PC-3 (cell line): ENCODE measurements around the gene USO1. TPM values are rescaled to one million over a fixed set of nuclear protein-coding genes. Genes with fewer than 3 reads are reported as not detected.

Source experiments
- ATAC-seq: fragments of 200-7000 bp; cut with Tn5 transposase; 2 replicates; pipeline ENCODE4 v1.9.1; 2020; ENCODE audit warnings: mild to moderate bottlenecking, moderate library complexity
- BruUV-seq: library from RNA; stranded (reverse); fragments of 400-500 nt; replicated peaks from 2 replicates; lab custom pipeline; 2021; lab: Mats Ljungman, UMichigan
- CTCF ChIA-PET: fragments of 300-600 bp; sonication (Branson Sonifier 250); formaldehyde crosslinking; loops from one replicate; lab custom pipeline; 2022; ENCODE audit warnings: antibody characterized with exemption; lab: Charles Lee
- POLR2A ChIA-PET: fragments of 300-600 bp; sonication (Branson Sonifier 250); formaldehyde crosslinking; loops from one replicate; lab custom pipeline; 2022; ENCODE audit warnings: antibody characterized with exemption; ENCODE audit not compliant: unreplicated experiment; lab: Charles Lee
- DNase-seq: peaks from one replicate; pipeline ENCODE4 v3.0.0-alpha.2; 2015
- H2AFZ ChIP-seq: fragments of 300-600 bp; sonication (generic); 2 replicates; pipeline ENCODE4 v1.6.0; 2016; ENCODE audit warnings: antibody characterized with exemption, low read length
- H3F3A ChIP-seq: fragments of 300-600 bp; sonication (generic); one replicate; pipeline ENCODE4 v1.6.0; 2017; ENCODE audit warnings: antibody characterized with exemption, low read length, control low read depth, mild to moderate bottlenecking; ENCODE audit not compliant: unreplicated experiment
- H3K27ac ChIP-seq: fragments of 300-600 bp; sonication (generic); 2 replicates; pipeline ENCODE4 v1.5.1; 2016; ENCODE audit warnings: mild to moderate bottlenecking, low read length
- H3K27me3 ChIP-seq: fragments of 300-600 bp; sonication (generic); 2 replicates; pipeline ENCODE4 v1.6.1; 2016; ENCODE audit warnings: low read length, mixed read lengths
- H3K36me3 ChIP-seq: fragments of 300-600 bp; sonication (generic); 2 replicates; pipeline ENCODE4 v1.6.1; 2016; ENCODE audit warnings: low read depth, mixed run types, low read length, mixed read lengths
- H3K4me1 ChIP-seq: fragments of 300-600 bp; sonication (generic); 2 replicates; pipeline ENCODE4 v1.5.1; 2016; ENCODE audit warnings: low read length; ENCODE audit not compliant: insufficient read depth
- H3K4me2 ChIP-seq: fragments of 300-600 bp; sonication (generic); 2 replicates; pipeline ENCODE4 v1.6.0; 2016; ENCODE audit warnings: low read length
- H3K4me3 ChIP-seq: fragments of 300-600 bp; sonication (generic); 2 replicates; pipeline ENCODE4 v1.5.1; 2016; ENCODE audit warnings: mild to moderate bottlenecking, low read length, mixed read lengths
- H3K79me2 ChIP-seq: fragments of 300-600 bp; sonication (generic); 2 replicates; pipeline ENCODE4 v1.6.1; 2017; ENCODE audit warnings: low read length, mixed read lengths
- H3K9ac ChIP-seq: fragments of 300-600 bp; sonication (generic); 2 replicates; pipeline ENCODE4 v1.6.0; 2016; ENCODE audit warnings: mild to moderate bottlenecking, low read length
- H3K9me2 ChIP-seq: fragments of 300-600 bp; sonication (generic); replicated peaks from 2 replicates; pipeline ENCODE4 v1.6.1; 2016; ENCODE audit warnings: mixed run types, low read length, mixed read lengths
- H3K9me3 ChIP-seq: fragments of 300-600 bp; sonication (generic); 2 replicates; pipeline ENCODE4 v1.6.1; 2016; ENCODE audit warnings: low read length, mixed read lengths
- H4K20me1 ChIP-seq: fragments of 300-600 bp; sonication (generic); 2 replicates; pipeline ENCODE4 v1.6.1; 2016; ENCODE audit warnings: low read length, mixed read lengths
- CTCF ChIP-seq: fragments of 300-600 bp; sonication (generic); conservative IDR thresholded peaks from 2 replicates; pipeline ENCODE4 v1.5.1; 2017; ENCODE audit warnings: antibody characterized with exemption, low read depth, mild to moderate bottlenecking, low read length
- EZH2 ChIP-seq: fragments of 300-600 bp; sonication (generic); IDR thresholded peaks from one replicate; pipeline ENCODE4 v1.6.1; 2017; ENCODE audit warnings: antibody characterized with exemption, mild to moderate bottlenecking, low read length; ENCODE audit not compliant: unreplicated experiment
- EZH2phosphoT487 ChIP-seq: fragments of 300-600 bp; sonication (generic); IDR thresholded peaks from 2 replicates; pipeline ENCODE4 v1.6.1; 2018; ENCODE audit warnings: mild to moderate bottlenecking, antibody characterized with exemption, low read length, borderline replicate concordance
- intact Hi-C: fragments of 100-400 bp; cut with micrococcal nuclease; formaldehyde crosslinking; loops from 2 replicates; pipeline ENCODE4 v1.9.0; 2023
- total RNA-seq: library from RNA; depleted of rRNA; stranded (reverse); fragments of >200 nt; gene quantifications from 2 replicates; pipeline ENCODE4 v1.2.3, GENCODE V29; 2014

Gene USO1
- total RNA-seq, 1 experiment from 2014 or later = 34.3 TPM

DNA sequence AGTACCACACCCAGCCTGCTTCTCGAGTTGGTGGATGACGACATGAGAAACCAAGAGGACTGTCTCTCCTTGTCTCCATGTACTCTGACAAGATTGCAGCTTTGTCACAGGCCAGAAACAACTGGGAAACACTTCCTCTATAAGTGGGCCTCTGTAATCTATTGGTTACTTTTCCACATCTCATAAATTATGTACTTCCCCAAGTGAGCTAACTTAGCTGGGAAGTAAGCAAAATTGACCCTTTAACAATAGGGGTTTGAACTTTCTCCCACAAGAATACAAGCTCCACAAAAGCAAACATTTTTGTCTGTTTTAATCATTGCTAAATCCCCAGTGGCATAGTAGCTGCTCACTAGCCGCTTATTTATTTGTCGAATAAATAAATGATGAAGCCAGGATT lies 14.1 kb upstream of the USO1 start:
- DNase-seq (no peak), ATAC-seq (no peak)
- Histone ChIP-seq H3K4me3 (no peak overlapping the region), H3K27me3 (no peaks in the 10 kb centered on the region), H3K4me2 (no peak overlapping the region), H3K9me3 (no peaks in the 10 kb centered on the region), H3K9ac (no peak overlapping the region), H3K27ac (no peak overlapping the region), H2AFZ (no peak overlapping the region), H3K4me1 (no peaks in the 10 kb centered on the region), H3F3A (no peaks in the 10 kb centered on the region), H3K79me2 (no peaks in the 10 kb centered on the region), H4K20me1 (no peaks in the 10 kb centered on the region), H3K9me2 (no peaks in the 10 kb centered on the region), H3K36me3 (no peaks in the 10 kb centered on the region)
- ChIA-PET POLR2A (no interaction called here), CTCF (no interaction called here)
- TF ChIP-seq EZH2phosphoT487 = no peak
- no peak for TF ChIP-seq EZH2
- no peak for TF ChIP-seq CTCF
- no TSS peak for BruUV-seq
- intact Hi-C loops = no loop called here

- TF ChIP-seq CTCF (no peak), EZH2phosphoT487 (no peak), EZH2 (no peak)
- H3K9ac ChIP-seq = no peak overlapping the region
- ChIA-PET POLR2A (no interaction called here), CTCF (no interaction called here)
- H3K4me3 ChIP-seq = no peak overlapping the region
- no peaks in the 10 kb centered on the region for H3F3A ChIP-seq
- H3K36me3 ChIP-seq = no peaks in the 10 kb centered on the region
- no peak overlapping the region for H3K4me2 ChIP-seq
- H3K9me3 ChIP-seq = no peaks in the 10 kb centered on the region
- no peaks in the 10 kb centered on the region for H3K4me1 ChIP-seq
- H3K79me2 ChIP-seq = no peaks in the 10 kb centered on the region
- H2AFZ ChIP-seq = no peak overlapping the region
- no peaks in the 10 kb centered on the region for H4K20me1 ChIP-seq
- no peaks in the 10 kb centered on the region for H3K27me3 ChIP-seq
- no peaks in the 10 kb centered on the region for H3K9me2 ChIP-seq
- DNase-seq (no peak), ATAC-seq (no peak)
- intact Hi-C loops = no loop called here
- H3K27ac ChIP-seq = no peak overlapping the region
- no TSS peak for BruUV-seq
Measured at GRCh38 chr4:75714011-75714410, 10.4 kb upstream of the USO1 start.

DNA sequence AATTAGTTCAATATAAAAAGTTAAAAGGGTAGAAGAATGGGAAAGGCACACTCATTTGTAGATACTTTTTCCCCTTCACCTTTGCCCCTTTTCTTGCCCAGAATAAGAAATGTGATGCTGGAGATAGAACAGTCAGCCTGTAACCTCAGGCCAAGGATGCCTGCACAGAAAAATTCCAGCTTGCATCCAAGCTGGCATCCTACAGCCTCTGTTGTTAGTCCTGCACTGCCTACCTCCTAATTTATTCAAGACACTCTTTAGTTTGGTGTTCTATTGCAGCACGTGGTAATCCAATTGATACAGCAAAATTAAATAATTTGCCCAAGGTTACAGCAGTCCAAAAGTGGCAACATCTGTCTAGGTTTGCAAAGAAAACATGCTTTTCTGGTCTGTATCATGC lies 9.7 kb upstream of the USO1 start:
- TF ChIP-seq EZH2 (no peak), CTCF (no peak), EZH2phosphoT487 (no peak)
- ChIA-PET CTCF (no interaction called here), POLR2A (no interaction called here)
- Histone ChIP-seq H3K4me1 (no peaks in the 10 kb centered on the region), H3K9me2 (no peaks in the 10 kb centered on the region), H3K4me2 (no peak overlapping the region), H3K36me3 (no peaks in the 10 kb centered on the region), H3K9ac (no peak overlapping the region), H4K20me1 (no peaks in the 10 kb centered on the region), H3K27ac (no peak overlapping the region), H3F3A (no peaks in the 10 kb centered on the region), H2AFZ (no peak overlapping the region), H3K79me2 (no peaks in the 10 kb centered on the region), H3K27me3 (no peaks in the 10 kb centered on the region), H3K9me3 (no peaks in the 10 kb centered on the region), H3K4me3 (no peak overlapping the region)
- no peak for DNase-seq
- BruUV-seq = no TSS peak
- intact Hi-C loops = no loop called here
- no peak for ATAC-seq
